K562 (cell line): ENCODE results near the gene SBF1. TPM values are rescaled to one million over a fixed set of nuclear protein-coding genes. Genes with fewer than 3 reads are reported as not detected.

Source experiments
- ATAC-seq: fragments of 200-7000 bp; cut with Tn5 transposase; 3 replicates; pipeline ENCODE4 v1.9.1; 2020; ENCODE audit warnings: moderate library complexity
- BruUV-seq: library from RNA; stranded (reverse); fragments of 400-500 nt; replicated peaks from 2 replicates; lab custom pipeline; 2021; lab: Mats Ljungman, UMichigan
- CTCF ChIA-PET: fragments of 300-600 bp; formaldehyde crosslinking; extraction: SDS; loops from one replicate; lab custom pipeline; 2021; ENCODE audit warnings: low intra/inter-chr PET ratio; lab: Yijun Ruan, JAX
- POLR2A ChIA-PET: fragments of 300-600, 350-650 bp; sonication (Branson Sonifier 250); formaldehyde crosslinking; extraction: SDS; loops from one replicate; lab custom pipeline; 2021; ENCODE audit warnings: antibody characterized with exemption, inconsistent platforms; lab: Yijun Ruan, JAX
- DNase-seq, 4 experiments: peaks; one replicate each; pipeline versions ENCODE4 v3.0.0 to v3.0.0-alpha.2; 2011 to 2018; ENCODE audit warnings: low spot score in 3 of 4, mixed read lengths in 3 of 4; ENCODE audit errors: extremely low read depth in 1 of 4
- FAIRE-seq: peaks from 2 replicates; lab custom pipeline; 2011; peaks lifted over from hg19 to GRCh38; lab: Jason Lieb, UNC
- H2AFZ ChIP-seq: 2 replicates; pipeline ENCODE4 v1.6.0; 2011; ENCODE audit warnings: low read depth, low read length, control low read depth, inconsistent platforms
- H3K27ac ChIP-seq: fragments of 200-600 bp; 3 replicates; pipeline ENCODE4 v1.8.0; 2011; ENCODE audit warnings: low read depth, mild to moderate bottlenecking, control low read depth, inconsistent platforms, low read length, moderate library complexity, mixed read lengths; ENCODE audit errors: extremely low read depth
- H3K27me3 ChIP-seq, 2 experiments: fragments of 300-600 bp in 1 of 2; 2 replicates in 1 of 2; 3 replicates in 1 of 2; pipeline versions ENCODE4 v1.6.0 to v1.8.0; 2011; ENCODE audit warnings: inconsistent platforms in 2 of 2, low read length in 2 of 2, mild to moderate bottlenecking in 1 of 2, mixed read lengths in 1 of 2, moderate library complexity in 1 of 2; ENCODE audit not compliant: control insufficient read depth in 2 of 2, insufficient read depth in 2 of 2
- H3K36me3 ChIP-seq: fragments of 300-600 bp; 3 replicates; pipeline ENCODE4 v1.8.0; 2011; ENCODE audit warnings: mild to moderate bottlenecking, low read length, inconsistent platforms; ENCODE audit not compliant: control insufficient read depth, insufficient read depth
- H3K4me1 ChIP-seq, 2 experiments: fragments of 200-600 bp in 1 of 2; replicated peaks in 1 of 2; 2 replicates in 1 of 2; 3 replicates in 1 of 2; pipeline versions ENCODE4 v1.5.1 to v1.8.0; 2011; ENCODE audit warnings: inconsistent platforms in 2 of 2, low read length in 2 of 2, mild to moderate bottlenecking in 1 of 2, mixed read lengths in 1 of 2, moderate library complexity in 1 of 2; ENCODE audit not compliant: control insufficient read depth in 2 of 2, insufficient read depth in 2 of 2
- H3K4me2 ChIP-seq: 2 replicates; pipeline ENCODE4 v1.6.1; 2011; ENCODE audit warnings: low read length, control low read depth, inconsistent platforms, mixed read lengths; ENCODE audit not compliant: insufficient read depth
- H3K4me3 ChIP-seq: fragments of 200-600 bp; sonication (generic), shearing (Covaris generic); 2 replicates; pipeline ENCODE4 v1.5.1; 2016; ENCODE audit warnings: control low read depth, inconsistent platforms
- H3K79me2 ChIP-seq: fragments of 200-600 bp; 3 replicates; pipeline ENCODE4 v1.8.0; 2011; ENCODE audit warnings: low read length, inconsistent platforms; ENCODE audit not compliant: control insufficient read depth, insufficient read depth
- H3K9ac ChIP-seq, 2 experiments: 2 replicates each; pipeline versions ENCODE4 v1.6.0 to v1.6.1; 2011; ENCODE audit warnings: low read depth in 2 of 2, low read length in 2 of 2, control low read depth in 1 of 2, inconsistent platforms in 1 of 2, mild to moderate bottlenecking in 1 of 2, mixed read lengths in 1 of 2; ENCODE audit not compliant: insufficient read depth in 1 of 2
- H3K9me1 ChIP-seq: one replicate; pipeline ENCODE4 v1.6.0; 2011; ENCODE audit warnings: inconsistent platforms, mild to moderate bottlenecking, low read length, moderate library complexity; ENCODE audit not compliant: control insufficient read depth, insufficient read depth
- H3K9me3 ChIP-seq: replicated peaks from 2 replicates; pipeline ENCODE4 v1.5.1; 2011; ENCODE audit warnings: low read depth, low read length, inconsistent platforms; ENCODE audit not compliant: control insufficient read depth, insufficient read depth
- H4K20me1 ChIP-seq: replicated peaks from 2 replicates; pipeline ENCODE4 v1.6.1; 2011; ENCODE audit warnings: low read length, inconsistent platforms, mixed read lengths; ENCODE audit not compliant: control insufficient read depth, insufficient read depth
- ASH1L ChIP-seq: fragments of 450-650 bp; IDR thresholded peaks from 2 replicates; pipeline ENCODE4 v1.6.1; 2018; ENCODE audit warnings: borderline replicate concordance, mild to moderate bottlenecking, low read depth; ENCODE audit not compliant: partially characterized antibody
- DLX4 ChIP-seq: fragments of 250-450 bp; sonication (Bioruptor Pico); IDR thresholded peaks from 2 replicates; pipeline ENCODE4 v1.6.1; 2021; ENCODE audit warnings: mild to moderate bottlenecking
- NBN ChIP-seq: fragments of 450-650 bp; IDR thresholded peaks from 2 replicates; pipeline ENCODE4 v1.6.1; 2016; ENCODE audit warnings: low read depth, mild to moderate bottlenecking
- SP2 ChIP-seq: IDR thresholded peaks from 2 replicates; pipeline ENCODE4 v1.6.1; 2011; ENCODE audit warnings: mild to moderate bottlenecking, low read depth, low read length, moderate library complexity; ENCODE audit not compliant: poor library complexity, severe bottlenecking; ENCODE audit errors: extremely low read depth
- TEAD2 ChIP-seq: fragments of 450-650 bp; IDR thresholded peaks from 2 replicates; pipeline ENCODE4 v1.6.1; 2016; ENCODE audit warnings: missing genetic modification characterization, control low read depth, missing compliant biosample characterization
- XRCC3 ChIP-seq: fragments of 450-650 bp; IDR thresholded peaks from 2 replicates; pipeline ENCODE4 v1.6.1; 2017; ENCODE audit warnings: mild to moderate bottlenecking, moderate library complexity
- ZBTB43 ChIP-seq: sonication (generic); formaldehyde crosslinking; IDR thresholded peaks from 2 replicates; pipeline ENCODE4 v1.8.0; 2023; ENCODE audit warnings: mild to moderate bottlenecking, missing genetic modification reagents
- ZNF280B ChIP-seq: fragments of 250-450 bp; sonication (Bioruptor Pico); IDR thresholded peaks from 2 replicates; pipeline ENCODE4 v1.5.1; 2021; ENCODE audit warnings: mild to moderate bottlenecking
- WGBS: fragments of 100-300 bp; shearing (Covaris generic); methylation state at CpG from one replicate; pipeline ENCODE4 v1.1.6; 2016; ENCODE audit warnings: low coverage, mixed read lengths; ENCODE audit not compliant: insufficient coverage; ENCODE audit errors: missing lambda C conversion rate; 5-methylcytosine and 5-hydroxymethylcytosine counted together
- in situ Hi-C: fragments of 300-500 bp; cut with MboI; formaldehyde crosslinking; loops from 4 replicates; pipeline ENCODE4 v1.15.0; 2018; ENCODE audit warnings: inconsistent platforms, mixed read lengths
- intact Hi-C: fragments of 100-400 bp; cut with micrococcal nuclease; formaldehyde crosslinking; loops from 2 replicates; pipeline ENCODE4 v1.14.2; 2022
- polyA plus RNA-seq, 8 experiments: library from polyadenylated mRNA; depleted of rRNA in 4 of 8; stranded (reverse) in 5 of 8; unstranded in 3 of 8; fragments of >200 nt; fragmentation: Nextera tagmentation in 2 of 8; fragmentation: Illumina TruSeq in 1 of 8; extraction: Ambion mirVana in 2 of 8; extraction: Trizol in 1 of 8; gene quantifications; 2 replicates each; pipeline versions ENCODE4 v1.2.1 to v1.2.3, GENCODE V29; 2011 to 2014; ENCODE audit warnings: inconsistent platforms in 1 of 8, missing spikeins in 1 of 8
- total RNA-seq, 7 experiments: library from RNA; depleted of rRNA in 6 of 7; stranded (reverse); fragments of >200 nt in 6 of 7; fragmentation: Illumina TruSeq in 2 of 7; extraction: Trizol in 2 of 7; gene quantifications; 2 replicates each; pipeline versions ENCODE4 v1.2.1 to v1.2.3, GENCODE V29; 2011 to 2021; ENCODE audit warnings: low replicate concordance in 1 of 7
- TF ChIP-seq, protein P1 (sequence below), 2 experiments: IDR thresholded peaks in 1 of 2; conservative IDR thresholded peaks in 1 of 2; 2 replicates each; pipeline ENCODE4 v1.6.1; 2016; ENCODE audit warnings: low read depth in 2 of 2, mild to moderate bottlenecking in 1 of 2, missing compliant biosample characterization in 1 of 2, missing genetic modification characterization in 1 of 2, moderate library complexity in 1 of 2
- TF ChIP-seq, protein P2 (sequence below): fragments of 450-650 bp; formaldehyde crosslinking; IDR thresholded peaks from 2 replicates; pipeline ENCODE4 v1.4.0; 2020; ENCODE audit warnings: mild to moderate bottlenecking

The SBF1 gene
- total and polyA plus RNA-seq, 9 of the 15 experiments (the other 6 are each of a cell fraction or from before 2014, with no cell fraction given): 0.44 to 50.4 (median 11.4) TPM

DNA sequence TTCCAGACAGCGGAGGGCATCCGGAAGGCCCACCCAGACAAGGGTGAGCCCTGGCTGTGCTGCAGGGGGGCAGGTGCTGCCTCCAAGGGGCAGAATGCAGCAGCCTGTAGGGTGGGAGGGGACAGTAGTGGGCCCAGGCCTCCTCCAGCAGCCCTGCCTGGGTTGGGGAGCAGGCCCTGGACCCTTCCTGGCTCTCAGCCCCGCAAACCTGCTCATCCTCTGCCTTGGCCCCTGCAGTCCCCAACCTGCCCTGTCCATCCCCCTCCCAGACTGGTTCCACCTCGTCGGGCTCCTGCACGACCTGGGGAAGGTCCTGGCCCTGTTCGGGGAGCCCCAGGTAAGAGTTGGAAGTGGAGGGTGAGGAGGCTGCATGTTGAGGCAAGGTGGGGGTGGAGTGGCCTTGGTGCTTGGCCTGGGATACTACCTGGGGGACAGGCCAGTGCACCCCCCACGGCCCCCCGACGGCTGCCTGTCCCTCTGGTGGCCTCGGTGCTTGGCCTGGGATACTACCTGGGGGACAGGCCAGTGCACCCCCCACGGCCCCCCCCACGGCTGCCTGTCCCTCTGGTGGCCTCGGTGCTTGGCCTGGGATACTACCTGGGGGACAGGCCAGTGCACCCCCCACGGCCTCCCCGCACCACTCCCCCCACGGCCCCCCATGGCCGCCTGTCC is 13.3 kb upstream of the SBF1 start (continued):
- TF ChIP-seq, protein P1, sequence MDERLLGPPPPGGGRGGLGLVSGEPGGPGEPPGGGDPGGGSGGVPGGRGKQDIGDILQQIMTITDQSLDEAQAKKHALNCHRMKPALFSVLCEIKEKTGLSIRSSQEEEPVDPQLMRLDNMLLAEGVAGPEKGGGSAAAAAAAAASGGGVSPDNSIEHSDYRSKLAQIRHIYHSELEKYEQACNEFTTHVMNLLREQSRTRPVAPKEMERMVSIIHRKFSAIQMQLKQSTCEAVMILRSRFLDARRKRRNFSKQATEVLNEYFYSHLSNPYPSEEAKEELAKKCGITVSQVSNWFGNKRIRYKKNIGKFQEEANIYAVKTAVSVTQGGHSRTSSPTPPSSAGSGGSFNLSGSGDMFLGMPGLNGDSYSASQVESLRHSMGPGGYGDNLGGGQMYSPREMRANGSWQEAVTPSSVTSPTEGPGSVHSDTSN (CRISPR knock-in tag; IDR thresholded peaks at IDR 0.05; ENCODE audit: low read depth): no peak
- TF ChIP-seq, protein P1 (tag; conservative IDR thresholded peaks at IDR 0.05; ENCODE audit: low read depth): no peak
- no peak for TF ChIP-seq NBN

DNA sequence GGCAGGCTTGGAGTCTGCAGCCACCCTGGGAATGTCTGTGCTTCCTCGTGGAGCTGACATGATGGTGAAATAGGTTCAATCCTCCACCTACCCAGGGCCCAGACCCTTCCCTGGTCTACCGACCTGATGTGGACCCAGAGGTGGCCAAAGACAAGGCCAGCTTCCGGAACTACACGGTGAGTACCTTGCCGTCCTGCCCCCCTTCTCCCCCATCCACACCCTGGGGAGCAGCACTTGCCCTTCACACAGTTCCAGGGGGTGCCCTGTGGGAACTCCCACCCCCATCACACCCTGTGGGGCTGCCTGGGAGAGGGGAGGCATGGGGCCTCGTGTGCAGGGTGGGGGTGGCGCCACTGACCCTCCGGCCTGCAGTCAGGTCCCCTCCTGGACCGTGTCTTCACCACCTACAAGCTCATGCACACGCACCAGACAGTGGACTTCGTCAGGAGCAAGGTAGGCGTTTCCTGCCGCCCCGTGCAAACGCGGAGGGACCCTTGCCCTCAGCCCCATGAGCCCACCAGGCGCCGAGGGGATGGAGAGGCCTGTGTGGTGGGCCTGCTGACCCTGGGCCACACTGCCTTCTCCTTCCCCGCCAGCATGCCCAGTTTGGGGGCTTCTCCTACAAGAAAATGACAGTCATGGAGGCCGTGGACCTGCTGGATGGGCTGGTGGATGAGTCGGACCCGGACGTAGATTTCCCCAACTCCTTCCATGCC is 12.6 kb upstream of the SBF1 start:
- Histone ChIP-seq H3K79me2 (no peaks in the 10 kb centered on the region), H2AFZ (0 out of 2 replicates have a peak overlapping the region, but pooled peaks have one; percentile 55), H4K20me1 (no peaks in the 10 kb centered on the region), H3K27me3 (no peaks in the 10 kb centered on the region), H3K36me3 (no peaks in the 10 kb centered on the region), H3K4me1 (peaks cover 4 to 52% of the 10 kb centered on the region in 2 experiments; a peak in 3 of 5 replicates), H3K9me3 (no peaks in the 10 kb centered on the region), H3K4me3 (no peak overlapping the region), H3K9ac (peak overlapping the region in 1 of 2 experiments; percentile 52; a peak in 1 of 4 replicates), H3K9me1 (no peaks in the 10 kb centered on the region), H3K27ac (no peak overlapping the region), H3K4me2 (no peak overlapping the region)
- no peak for ATAC-seq
- ChIA-PET CTCF (no interaction called here), POLR2A (interaction anchor here (1.5 kb wide), 1 partner anchor 10 kb away, joined by 6 read pairs; no protein-coding TSS in a partner anchor)
- DNase-seq: no peak
- no peak for FAIRE-seq
- BruUV-seq: no TSS peak
- in situ Hi-C loops (no loop called here), intact Hi-C loops (no loop called here)
- 56% methylated on average over 10 of the region's 23 CpGs for WGBS
- no peak for TF ChIP-seq TEAD2 (tag)
- no peak for TF ChIP-seq ASH1L
- no peak for TF ChIP-seq DLX4 (CRISPR knock-in tag)
- TF ChIP-seq SP2: no peak
- TF ChIP-seq, protein P2, sequence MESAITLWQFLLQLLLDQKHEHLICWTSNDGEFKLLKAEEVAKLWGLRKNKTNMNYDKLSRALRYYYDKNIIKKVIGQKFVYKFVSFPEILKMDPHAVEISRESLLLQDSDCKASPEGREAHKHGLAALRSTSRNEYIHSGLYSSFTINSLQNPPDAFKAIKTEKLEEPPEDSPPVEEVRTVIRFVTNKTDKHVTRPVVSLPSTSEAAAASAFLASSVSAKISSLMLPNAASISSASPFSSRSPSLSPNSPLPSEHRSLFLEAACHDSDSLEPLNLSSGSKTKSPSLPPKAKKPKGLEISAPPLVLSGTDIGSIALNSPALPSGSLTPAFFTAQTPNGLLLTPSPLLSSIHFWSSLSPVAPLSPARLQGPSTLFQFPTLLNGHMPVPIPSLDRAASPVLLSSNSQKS: no peak
- TF ChIP-seq XRCC3: no peak
- TF ChIP-seq ZBTB43 (CRISPR knock-in tag): no peak
- TF ChIP-seq ZNF280B: no peak
